Cardiac atrium fibroblast (primary cell): ENCODE data around the gene HES3. TPM values are rescaled to one million over a fixed set of nuclear protein-coding genes. Genes with fewer than 3 reads are reported as not detected.

Experiments used
- total RNA-seq: library from RNA; depleted of rRNA; stranded (reverse); fragments of >200 nt; gene quantifications from 2 replicates; pipeline ENCODE4 v1.2.3, GENCODE V29; 2015

Gene HES3, protein sequence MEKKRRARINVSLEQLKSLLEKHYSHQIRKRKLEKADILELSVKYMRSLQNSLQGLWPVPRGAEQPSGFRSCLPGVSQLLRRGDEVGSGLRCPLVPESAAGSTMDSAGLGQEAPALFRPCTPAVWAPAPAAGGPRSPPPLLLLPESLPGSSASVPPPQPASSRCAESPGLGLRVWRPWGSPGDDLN
- total RNA-seq, result not detected in 2 replicates

DNA sequence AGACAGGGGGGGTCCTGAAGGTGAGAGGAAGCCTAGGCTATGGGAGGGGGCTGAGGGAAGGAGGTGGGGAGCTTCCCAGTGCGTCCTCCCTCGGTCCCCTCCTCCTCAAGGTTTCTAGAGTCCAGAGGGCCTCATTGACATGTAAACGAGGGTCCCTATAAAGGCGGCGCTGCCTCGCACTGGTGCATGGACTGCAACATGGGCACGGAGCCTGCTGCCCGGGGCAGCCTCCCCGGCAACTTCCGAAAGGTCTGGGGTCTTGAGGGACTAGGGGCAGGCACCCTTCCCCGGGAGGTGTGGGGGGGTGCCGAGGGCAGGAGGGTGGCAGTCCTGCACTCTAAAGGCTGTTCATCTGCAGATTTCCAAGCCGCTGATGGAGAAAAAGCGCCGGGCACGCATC is at the start of gene HES3:
HES3 (plus strand) TSS at position 187 of the 400 bp plus-strand sequence; CDS start at position 374, 187 bp downstream.

DNA sequence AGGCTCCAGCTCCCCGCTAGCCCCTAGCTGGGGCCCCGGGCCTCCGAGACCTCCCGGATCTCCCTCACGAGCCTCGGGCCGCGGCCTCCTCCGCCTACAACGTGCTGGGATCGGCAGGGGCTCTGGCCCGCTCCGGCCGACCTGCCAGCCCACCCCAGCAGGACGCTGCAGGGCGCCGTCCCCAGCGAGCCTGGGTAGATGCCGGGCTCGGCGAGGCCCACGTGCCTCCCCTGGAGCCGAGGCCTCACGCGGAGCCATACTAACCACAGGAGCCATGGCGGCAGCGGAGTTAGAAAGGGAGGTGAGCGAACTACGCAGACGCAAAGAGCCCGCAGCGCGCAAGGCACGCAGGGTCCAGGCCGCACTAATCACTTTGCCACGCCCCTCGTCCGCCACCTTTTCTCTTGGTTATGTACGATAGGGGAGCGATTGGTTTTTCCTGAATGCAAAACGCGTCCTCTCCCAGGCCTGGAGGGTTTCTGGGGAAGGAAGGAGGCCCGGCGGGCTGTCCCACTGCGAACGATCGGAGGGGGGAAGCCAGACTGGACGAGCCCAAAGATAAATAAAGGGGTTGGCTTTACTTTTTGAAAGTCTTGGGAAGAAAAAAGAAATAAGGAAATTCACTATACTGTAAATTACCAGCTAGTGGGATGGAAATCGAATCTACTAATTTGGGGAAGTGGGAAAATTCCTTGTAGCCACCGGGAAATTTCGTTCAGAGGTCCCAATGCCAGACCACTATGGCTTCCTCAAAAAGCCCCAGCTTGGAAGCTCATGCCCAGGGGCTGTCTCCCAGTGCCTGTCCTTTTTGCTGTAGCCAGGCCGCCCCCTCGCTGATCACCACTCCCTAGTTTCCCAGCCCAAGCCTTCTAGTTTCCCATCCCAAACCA is 44.4 kb upstream of the HES3 start, which contains the start of gene RPL22:
RPL22 (minus strand) TSS at position 298 of the 890 bp plus-strand sequence; CDS start at position 276, 22 bp downstream.

DNA sequence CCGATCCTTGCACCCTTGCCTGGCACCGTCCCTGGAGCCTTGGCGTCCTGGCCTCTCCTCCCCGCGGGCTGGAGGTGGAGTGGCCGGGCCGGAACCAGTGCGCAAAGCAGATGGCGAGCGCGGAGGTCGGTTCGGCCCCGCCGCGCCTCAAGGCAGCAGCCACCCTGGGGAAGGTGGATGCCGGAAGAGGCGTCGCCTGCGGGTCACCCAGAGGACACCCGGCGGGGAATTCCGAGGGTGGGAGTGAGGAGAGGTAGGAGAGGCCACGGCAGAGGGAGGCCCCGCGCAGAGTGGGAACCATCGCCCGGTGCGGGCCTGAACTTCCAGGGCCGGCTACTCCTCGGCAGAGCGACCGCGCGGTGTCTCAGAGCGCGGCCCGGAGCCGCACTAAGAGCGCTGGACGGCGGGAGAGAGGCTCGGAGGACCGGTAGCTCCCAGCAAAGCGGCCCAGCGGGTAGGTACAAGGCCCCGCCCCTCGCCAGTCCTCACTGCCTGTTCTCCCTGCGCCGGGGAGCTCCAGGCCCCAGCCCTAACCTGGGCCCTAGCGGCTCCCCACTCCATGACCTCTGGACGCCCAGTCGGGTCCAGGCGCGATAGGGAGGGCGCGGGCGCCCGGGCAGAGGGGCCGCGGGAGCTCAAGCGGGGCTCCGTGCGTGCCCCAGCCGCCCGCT is 38.0 kb upstream of the HES3 start, which contains the start of gene RNF207:
RNF207 (plus strand) TSS at position 271 of the 671 bp plus-strand sequence. CDS start 417 bp downstream, outside the sequence.

DNA sequence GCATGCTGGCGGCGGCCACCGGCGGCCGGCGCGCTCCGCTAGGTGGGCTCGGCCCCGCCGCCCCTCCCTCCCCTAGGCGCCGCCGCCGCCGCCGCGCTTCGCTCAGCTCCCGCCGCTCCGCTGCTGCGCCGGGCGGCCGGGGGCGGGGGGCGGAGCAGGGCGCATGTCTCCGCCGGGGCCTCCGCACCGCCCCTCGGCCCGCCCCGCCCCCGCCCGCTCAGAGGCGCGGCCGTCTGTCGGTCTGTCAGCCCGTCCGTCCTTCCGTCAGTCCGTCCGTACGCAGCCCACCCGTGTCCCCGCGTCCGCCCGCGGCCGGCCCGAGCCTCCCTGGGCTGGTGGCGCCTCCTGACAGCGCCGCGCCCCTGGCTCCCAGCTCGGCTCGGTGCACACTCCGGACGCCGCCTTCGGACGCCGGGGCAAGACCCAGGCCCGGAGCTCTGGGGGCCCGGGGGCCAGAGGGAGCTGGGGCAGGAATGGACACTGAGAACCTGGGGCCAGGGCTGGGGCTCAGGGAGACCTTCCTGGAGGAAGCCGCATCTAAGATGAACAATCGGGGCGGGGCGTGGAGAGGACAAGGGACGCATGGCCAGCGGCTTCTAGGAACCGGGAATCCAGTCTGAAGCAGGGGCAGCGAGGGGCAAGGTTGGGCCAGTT is 17.1 kb downstream of the HES3 start, which contains the start of gene GPR153:
GPR153 (minus strand) TSS at position 138 of the 654 bp plus-strand sequence. CDS start 6,193 bp downstream, outside the sequence.

Other genes starting within 250 kb of the HES3 start
- 4.4 and 6.3 TPM in 2 replicates for gene KCNAB2, start 198.3 kb upstream of the HES3 start, total RNA-seq
- gene CHD5, start 63.9 kb upstream of the HES3 start, total RNA-seq, result 0.16 TPM in 1 of 2 replicates, not detected in the other
- 134 and 153 TPM in 2 replicates for gene RPL22, start 44.6 kb upstream of the HES3 start, total RNA-seq
- gene RNF207, start 38.1 kb upstream of the HES3 start, total RNA-seq, result 1.8 and 4.2 TPM in 2 replicates
- 58.9 and 64.5 TPM in 2 replicates for gene ICMT, start 8.2 kb upstream of the HES3 start, total RNA-seq
- gene GPR153, start 16.9 kb downstream of the HES3 start, total RNA-seq, result 7.9 and 9.2 TPM in 2 replicates
- gene ACOT7, start 149.6 kb downstream of the HES3 start, total RNA-seq, result 27.8 and 37.9 TPM in 2 replicates
- gene HES2, start 175.7 kb downstream of the HES3 start, total RNA-seq, result 0.49 and 3.1 TPM in 2 replicates
- 0.18 TPM in 1 of 2 replicates, not detected in the other for gene ESPN, start 180.6 kb downstream of the HES3 start, total RNA-seq
- gene TNFRSF25, start 222.0 kb downstream of the HES3 start, total RNA-seq, result 5.1 and 5.7 TPM in 2 replicates
- 7.8 and 9.2 TPM in 2 replicates for gene PLEKHG5, start 247.5 kb downstream of the HES3 start, total RNA-seq